Activated T-cell treated with anti-CD3 and anti-CD28 coated beads, Interleukin-2, amount 50 U/mL, for 4 hours (primary cell): Measurements from ENCODE around the gene IFI16. TPM values are rescaled to one million over a fixed set of nuclear protein-coding genes. Genes with fewer than 3 reads are reported as not detected.
A peak's percentile ranks its signal among the peaks of the same experiment; 100 is the strongest.
"Not testable (repeated sequence)": the region's sequence is repeated elsewhere in the genome, so short reads cannot be mapped to it uniquely, and the experiment has no call there.

Experiments used
- ATAC-seq, 2 donors: fragments of 200-7000 bp; cut with Tn5 transposase; one replicate each; pipeline ENCODE4 v1.10.0; 2021
- DNase-seq: peaks from one replicate; pipeline ENCODE4 v3.0.0-alpha.2; 2020
- H3K27me3 Mint-ChIP-seq: one replicate; pipeline ENCODE4 v1.8.0; 2021; ENCODE audit warnings: low read depth, mixed read lengths
- H3K36me3 Mint-ChIP-seq: one replicate; pipeline ENCODE4 v1.8.0; 2022; ENCODE audit warnings: mixed read lengths; ENCODE audit not compliant: insufficient read depth
- H3K4me1 Mint-ChIP-seq: one replicate; pipeline ENCODE4 v1.8.0; 2021; ENCODE audit warnings: low read depth, mixed read lengths
- H3K4me3 Mint-ChIP-seq: one replicate; pipeline ENCODE4 v1.8.0; 2021; ENCODE audit warnings: mild to moderate bottlenecking, moderate library complexity, mixed read lengths
- H3K9me3 Mint-ChIP-seq: one replicate; pipeline ENCODE4 v1.8.0; 2021; ENCODE audit warnings: mixed read lengths
- total RNA-seq, 3 donors: library from RNA; stranded (reverse); gene quantifications; one replicate each; pipeline ENCODE4 v1.2.1, GENCODE V29; 2021

The IFI16 gene
- total RNA-seq, 3 donors from 2014 or later = 186 to 199 (median 196) TPM

- DNase-seq (peak; percentile 29), ATAC-seq (peak; percentile 43 to 47)
- H3K9me3 Mint-ChIP-seq = peaks cover 2% of the 10 kb centered on the region
- H3K36me3 Mint-ChIP-seq = peaks cover 3% of the 10 kb centered on the region
- no peak overlapping the region for H3K4me3 Mint-ChIP-seq
- H3K27me3 Mint-ChIP-seq = no peaks in the 10 kb centered on the region
- H3K4me1 Mint-ChIP-seq = peaks cover 41% of the 10 kb centered on the region
Measured at GRCh38 chr1:158998781-158999161, 10.9 kb upstream of the IFI16 start.

DNA sequence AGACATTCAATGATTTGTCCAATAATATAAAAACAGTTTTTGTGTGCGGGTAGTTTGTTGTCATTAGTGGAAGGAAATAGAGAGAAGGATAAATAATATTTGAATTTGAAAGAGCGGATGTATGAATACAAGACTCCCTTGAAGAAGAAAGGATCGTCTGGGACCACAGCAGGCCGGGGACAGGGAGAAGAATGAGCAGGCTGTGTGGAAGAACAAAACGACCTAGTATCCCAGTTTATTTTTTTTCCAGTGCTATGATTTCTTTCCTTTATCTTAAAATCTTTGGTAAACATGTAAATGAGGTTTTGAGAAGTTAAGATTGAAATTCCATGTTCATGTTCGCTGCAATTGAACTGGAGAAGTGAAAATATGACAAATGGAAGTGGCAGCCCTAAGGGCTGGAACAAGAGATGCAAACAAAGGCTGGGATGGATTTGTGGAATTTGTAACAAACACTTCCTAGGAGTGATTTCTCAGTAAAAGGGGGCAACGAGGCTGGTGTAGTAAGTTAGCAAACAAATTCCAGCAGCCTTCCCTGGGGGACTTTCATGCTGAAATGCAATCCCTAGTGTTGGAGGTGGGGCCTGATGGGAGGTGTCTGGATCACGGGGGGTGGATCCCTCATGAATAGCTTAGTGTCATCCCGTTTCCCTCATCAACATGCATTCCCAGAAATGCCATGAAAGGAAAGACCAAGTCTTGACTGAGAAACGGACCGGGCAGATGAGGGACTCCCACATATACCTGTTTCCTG is 10.2 kb upstream of the IFI16 start:
- no peak overlapping the region for H3K4me3 Mint-ChIP-seq
- peaks cover 1% of the 10 kb centered on the region for H3K36me3 Mint-ChIP-seq
- peaks cover 40% of the 10 kb centered on the region for H3K4me1 Mint-ChIP-seq
- H3K9me3 Mint-ChIP-seq = no peaks in the 10 kb centered on the region
- ATAC-seq (no peak), DNase-seq (no peak)
- H3K27me3 Mint-ChIP-seq = no peaks in the 10 kb centered on the region

GRCh38 chr1:159000070-159000409 is 9.7 kb upstream of the IFI16 start:
- no peaks in the 10 kb centered on the region for H3K27me3 Mint-ChIP-seq
- no peak for DNase-seq
- no peak overlapping the region for H3K4me3 Mint-ChIP-seq
- ATAC-seq = no peak
- no peaks in the 10 kb centered on the region for H3K36me3 Mint-ChIP-seq
- H3K9me3 Mint-ChIP-seq = no peaks in the 10 kb centered on the region
- H3K4me1 Mint-ChIP-seq = peaks cover 37% of the 10 kb centered on the region

- no peaks in the 10 kb centered on the region for H3K9me3 Mint-ChIP-seq
- peaks cover 38% of the 10 kb centered on the region for H3K4me1 Mint-ChIP-seq
- no peaks in the 10 kb centered on the region for H3K36me3 Mint-ChIP-seq
- ATAC-seq (no peak), DNase-seq (no peak)
- no peak overlapping the region for H3K4me3 Mint-ChIP-seq
- H3K27me3 Mint-ChIP-seq = no peaks in the 10 kb centered on the region
Measured at GRCh38 chr1:159000625-159001024, 9.1 kb upstream of the IFI16 start.

- DNase-seq (no peak), ATAC-seq (no peak)
- Mint-ChIP-seq H3K36me3 (peaks cover 2% of the 10 kb centered on the region), H3K27me3 (no peaks in the 10 kb centered on the region), H3K4me3 (no peak overlapping the region), H3K4me1 (peaks cover 40% of the 10 kb centered on the region), H3K9me3 (no peaks in the 10 kb centered on the region)
Measured at GRCh38 chr1:159005161-159005560, 4.5 kb upstream of the IFI16 start.

DNA sequence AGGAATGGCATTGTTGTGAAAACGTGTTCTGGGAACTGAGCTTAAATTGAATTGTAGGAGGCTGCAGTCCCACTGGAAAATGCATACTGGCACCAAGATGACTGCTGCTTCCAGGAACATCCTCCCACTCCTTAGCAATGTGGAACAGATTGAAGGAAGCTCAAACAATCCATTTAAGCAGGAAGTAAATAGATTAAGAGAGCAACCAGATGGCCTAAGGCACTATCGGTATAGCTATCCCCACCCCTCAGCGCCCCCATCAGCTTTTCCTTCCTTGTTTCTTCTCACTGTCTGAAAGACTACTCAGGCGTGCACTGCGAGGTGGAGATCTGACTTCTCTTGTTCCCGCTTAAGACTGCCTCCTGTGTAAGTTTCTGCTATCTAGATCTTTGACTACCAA is 4.0 kb upstream of the IFI16 start:
- no peak for DNase-seq
- H3K9me3 Mint-ChIP-seq = no peaks in the 10 kb centered on the region
- peaks cover 38% of the 10 kb centered on the region for H3K4me1 Mint-ChIP-seq
- peaks cover 7% of the 10 kb centered on the region for H3K36me3 Mint-ChIP-seq
- H3K27me3 Mint-ChIP-seq = no peaks in the 10 kb centered on the region
- no peak overlapping the region for H3K4me3 Mint-ChIP-seq
- ATAC-seq = no peak

- not testable (repeated sequence) for H3K27me3 Mint-ChIP-seq, ATAC-seq, DNase-seq, H3K9me3 Mint-ChIP-seq, H3K4me3 Mint-ChIP-seq
- Mint-ChIP-seq H3K4me1 (peaks cover 37% of the 10 kb centered on the region), H3K36me3 (peaks cover 10% of the 10 kb centered on the region)
Measured at GRCh38 chr1:159006210-159006807, 3.4 kb upstream of the IFI16 start.

- DNase-seq (no peak), ATAC-seq (no peak)
- H3K9me3 Mint-ChIP-seq = no peaks in the 10 kb centered on the region
- no peaks in the 10 kb centered on the region for H3K27me3 Mint-ChIP-seq
- H3K4me3 Mint-ChIP-seq = no peak overlapping the region
- H3K4me1 Mint-ChIP-seq = peaks cover 37% of the 10 kb centered on the region
- peaks cover 16% of the 10 kb centered on the region for H3K36me3 Mint-ChIP-seq
Measured at GRCh38 chr1:159007726-159008125, 2.0 kb upstream of the IFI16 start.

DNA sequence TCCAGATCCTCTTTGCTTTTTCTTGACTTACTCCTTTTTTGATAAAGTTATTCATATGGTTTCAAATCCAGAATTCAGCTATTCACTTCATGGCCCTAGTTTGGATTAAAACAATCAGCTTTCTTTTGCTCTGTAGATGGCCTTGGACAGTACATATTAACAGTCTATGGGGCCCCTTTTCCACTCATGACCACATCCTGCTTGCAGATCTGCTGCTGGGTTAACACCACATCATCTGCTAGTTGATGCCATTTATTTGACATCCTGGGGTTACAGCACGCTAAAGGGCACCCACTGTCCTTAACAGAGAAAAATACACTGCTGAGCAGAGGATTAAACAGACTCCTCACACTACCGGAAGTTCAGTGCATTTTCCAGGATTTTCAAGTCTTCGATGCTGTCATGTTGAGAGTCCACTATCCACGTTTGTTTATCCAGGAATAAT is 941 bp upstream of the IFI16 start:
- peak overlapping the region; percentile 91 for H3K4me3 Mint-ChIP-seq
- peak; percentile 40 for DNase-seq
- H3K36me3 Mint-ChIP-seq = peaks cover 23% of the 10 kb centered on the region
- peak; percentile 38 to 44 for ATAC-seq
- H3K4me1 Mint-ChIP-seq = peaks cover 42% of the 10 kb centered on the region
- no peaks in the 10 kb centered on the region for H3K9me3 Mint-ChIP-seq
- H3K27me3 Mint-ChIP-seq = no peaks in the 10 kb centered on the region

DNA sequence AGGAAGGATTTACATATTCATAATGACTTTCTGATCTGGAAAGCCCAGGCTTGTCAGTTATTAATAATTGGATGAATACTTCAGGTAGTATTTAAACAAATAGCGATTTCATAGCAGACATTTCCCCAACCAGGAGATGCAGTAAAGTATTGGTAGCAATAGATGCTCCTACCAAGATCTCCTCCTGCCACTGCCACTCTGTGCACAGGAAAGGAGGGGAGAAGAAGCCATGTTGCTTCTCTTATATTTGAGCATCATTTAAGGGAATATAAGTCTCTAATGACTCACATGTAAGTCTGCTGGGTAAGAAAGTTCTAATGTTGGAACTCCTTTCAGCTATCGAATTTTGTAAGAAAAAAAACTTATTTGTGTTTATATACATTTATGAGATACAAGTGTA is 420 bp upstream of the IFI16 start:
- Mint-ChIP-seq H3K4me1 (peaks cover 47% of the 10 kb centered on the region), H3K27me3 (no peaks in the 10 kb centered on the region), H3K9me3 (no peaks in the 10 kb centered on the region), H3K36me3 (peaks cover 28% of the 10 kb centered on the region), H3K4me3 (peak overlapping the region; percentile 91)
- peak; percentile 46 to 50 for ATAC-seq
- no peak for DNase-seq

GRCh38 chr1:159010391-159010790 is 684 bp downstream of the IFI16 start:
- Mint-ChIP-seq H3K4me3 (peak overlapping the region; percentile 91), H3K9me3 (no peaks in the 10 kb centered on the region), H3K27me3 (no peaks in the 10 kb centered on the region), H3K36me3 (peaks cover 37% of the 10 kb centered on the region), H3K4me1 (peaks cover 55% of the 10 kb centered on the region)
- no peak for ATAC-seq
- DNase-seq = no peak

GRCh38 chr1:159011001-159011400 is 1.3 kb downstream of the IFI16 start:
- H3K27me3 Mint-ChIP-seq, ATAC-seq, H3K9me3 Mint-ChIP-seq, DNase-seq: not testable (repeated sequence)
- peaks cover 43% of the 10 kb centered on the region for H3K36me3 Mint-ChIP-seq
- H3K4me1 Mint-ChIP-seq = peaks cover 56% of the 10 kb centered on the region
- peak overlapping the region; percentile 91 for H3K4me3 Mint-ChIP-seq

DNA sequence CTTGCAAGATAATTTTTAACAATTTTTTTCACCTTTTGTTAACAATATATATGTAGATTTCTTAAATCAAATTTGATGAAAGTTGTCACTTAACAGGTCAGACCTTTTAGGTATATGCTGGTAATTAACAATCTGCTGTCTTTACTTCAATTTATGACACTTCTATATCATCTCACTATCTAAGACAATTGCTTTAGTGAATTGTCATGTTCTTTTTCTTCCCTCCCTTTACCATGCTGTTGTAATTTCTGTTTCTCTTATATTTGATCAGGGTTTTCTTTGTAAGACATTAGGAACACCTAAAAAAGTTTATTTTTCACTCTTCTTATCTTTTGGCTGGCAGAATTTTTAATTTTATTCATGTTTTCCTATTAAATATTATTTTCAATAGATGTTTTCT is 2.0 kb downstream of the IFI16 start:
- peak overlapping the region; percentile 83 for H3K4me3 Mint-ChIP-seq

DNA sequence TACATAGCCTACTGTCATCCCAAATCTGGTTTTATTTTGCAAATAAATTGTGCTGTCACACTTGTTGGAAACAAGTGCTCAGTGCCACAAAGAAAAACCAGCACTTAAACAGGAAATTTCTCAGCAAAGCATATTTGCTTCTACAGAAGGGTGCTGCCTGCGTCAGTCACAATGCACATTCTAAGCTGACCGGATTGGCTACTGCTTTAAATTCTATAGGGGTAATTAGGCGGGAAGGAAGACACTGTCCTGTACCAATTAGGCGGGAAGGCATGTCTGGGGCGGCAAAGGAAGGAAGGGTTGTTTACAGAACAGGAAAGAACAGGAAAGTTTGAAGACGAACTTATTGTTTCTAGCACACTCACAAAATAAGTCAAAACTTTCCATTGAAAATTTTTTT is 2.8 kb downstream of the IFI16 start:
- DNase-seq = peak; percentile 39
- Mint-ChIP-seq H3K4me1 (peaks cover 55% of the 10 kb centered on the region), H3K9me3 (no peaks in the 10 kb centered on the region), H3K4me3 (peak overlapping the region; percentile 83), H3K36me3 (peaks cover 52% of the 10 kb centered on the region), H3K27me3 (no peaks in the 10 kb centered on the region)
- ATAC-seq = peak; percentile 30 to 42

More for the DNA sequence above, 2.0 kb downstream of the IFI16 start:
- DNase-seq = no peak
- H3K36me3 Mint-ChIP-seq = peaks cover 47% of the 10 kb centered on the region
- no peak for ATAC-seq
- peaks cover 57% of the 10 kb centered on the region for H3K4me1 Mint-ChIP-seq
- no peaks in the 10 kb centered on the region for H3K9me3 Mint-ChIP-seq
- no peaks in the 10 kb centered on the region for H3K27me3 Mint-ChIP-seq

DNA sequence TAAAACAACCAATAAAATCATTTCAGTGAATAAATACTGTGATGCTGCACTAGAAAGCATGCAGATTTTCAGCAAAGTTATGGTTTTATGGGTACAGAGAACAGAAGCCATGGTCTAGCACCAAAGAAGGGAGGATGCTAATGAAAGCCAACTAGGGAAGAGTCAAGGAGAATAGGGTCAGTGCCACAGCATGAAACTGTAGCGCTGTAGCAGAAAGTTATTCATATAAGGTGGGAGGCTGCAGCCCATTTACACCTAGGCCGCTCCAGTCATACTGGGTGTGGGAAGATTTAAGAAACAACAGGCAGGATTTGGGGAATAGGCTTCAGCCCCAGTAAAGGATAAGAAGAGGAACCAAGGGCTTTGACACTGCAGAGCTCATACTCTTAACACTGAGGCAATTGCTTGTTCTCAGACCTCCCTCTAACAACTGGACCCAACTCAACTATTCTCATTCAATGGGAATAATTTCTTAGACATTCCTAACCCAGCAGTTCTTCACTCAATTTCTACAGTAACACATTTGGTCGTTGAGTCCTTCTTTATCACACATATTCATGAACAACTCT is 4.4 kb downstream of the IFI16 start:
- no peak for ATAC-seq
- H3K27me3 Mint-ChIP-seq = no peaks in the 10 kb centered on the region
- H3K36me3 Mint-ChIP-seq = peaks cover 62% of the 10 kb centered on the region
- peaks cover 53% of the 10 kb centered on the region for H3K4me1 Mint-ChIP-seq
- DNase-seq = no peak
- H3K4me3 Mint-ChIP-seq = peak overlapping the region; percentile 83
- H3K9me3 Mint-ChIP-seq = no peaks in the 10 kb centered on the region
